ENCODE measurements around the gene RNF213.

- TF ChIP-seq PREB (CRISPR knock-in tag; IDR thresholded peaks at IDR 0.05; ENCODE audit: borderline replicate concordance): no peak
- no peak for TF ChIP-seq FOXP1 (CRISPR knock-in tag; IDR thresholded peaks at IDR 0.05; ENCODE audit: borderline replicate concordance)
- TF ChIP-seq ZNF423 (CRISPR knock-in tag; IDR thresholded peaks at IDR 0.05): no peak
- TF ChIP-seq CTCF (IDR thresholded peaks at IDR 0.05): peak; percentile 93
- TF ChIP-seq NR3C1 (CRISPR knock-in tag; conservative IDR thresholded peaks at IDR 0.05; ENCODE audit: low read depth): no peak
- no peak for TF ChIP-seq RORB (CRISPR knock-in tag; IDR thresholded peaks at IDR 0.05)
- TF ChIP-seq ESRRA (CRISPR knock-in tag; IDR thresholded peaks at IDR 0.05; ENCODE audit: borderline replicate concordance): no peak
- TF ChIP-seq MAX (CRISPR knock-in tag; IDR thresholded peaks at IDR 0.05): no peak
- no peak for TF ChIP-seq E2F5 (CRISPR knock-in tag; IDR thresholded peaks at IDR 0.05)
- no peak for TF ChIP-seq OVOL2 (CRISPR knock-in tag; IDR thresholded peaks at IDR 0.05; ENCODE audit: borderline replicate concordance)
- no peak for TF ChIP-seq USF2 (CRISPR knock-in tag; IDR thresholded peaks at IDR 0.05)
- TF ChIP-seq ATF3 (CRISPR knock-in tag; conservative IDR thresholded peaks at IDR 0.05): no peak
- TF ChIP-seq NR2C2 (CRISPR knock-in tag; IDR thresholded peaks at IDR 0.05): no peak
Observed at GRCh38 chr17:80426671-80427326, 166.1 kb downstream of the RNF213 start.

Measured in WTC11 (cell line).